Measurements from ENCODE around the gene CBARP.

Gene CBARP

GRCh38 chr19:1275260-1275975 lies 37.6 kb upstream of the CBARP start, which contains the start of gene FAM174C:
Gene FAM174C, plus strand, starts transcription at chr19:1275530. Its CDS starts 20 bp downstream, at chr19:1275550.
- DNase-seq = peak; percentile 96

- DNase-seq = no peak
Measured at GRCh38 chr19:1274852-1275259, 37.1 kb upstream of the CBARP start.

DNA sequence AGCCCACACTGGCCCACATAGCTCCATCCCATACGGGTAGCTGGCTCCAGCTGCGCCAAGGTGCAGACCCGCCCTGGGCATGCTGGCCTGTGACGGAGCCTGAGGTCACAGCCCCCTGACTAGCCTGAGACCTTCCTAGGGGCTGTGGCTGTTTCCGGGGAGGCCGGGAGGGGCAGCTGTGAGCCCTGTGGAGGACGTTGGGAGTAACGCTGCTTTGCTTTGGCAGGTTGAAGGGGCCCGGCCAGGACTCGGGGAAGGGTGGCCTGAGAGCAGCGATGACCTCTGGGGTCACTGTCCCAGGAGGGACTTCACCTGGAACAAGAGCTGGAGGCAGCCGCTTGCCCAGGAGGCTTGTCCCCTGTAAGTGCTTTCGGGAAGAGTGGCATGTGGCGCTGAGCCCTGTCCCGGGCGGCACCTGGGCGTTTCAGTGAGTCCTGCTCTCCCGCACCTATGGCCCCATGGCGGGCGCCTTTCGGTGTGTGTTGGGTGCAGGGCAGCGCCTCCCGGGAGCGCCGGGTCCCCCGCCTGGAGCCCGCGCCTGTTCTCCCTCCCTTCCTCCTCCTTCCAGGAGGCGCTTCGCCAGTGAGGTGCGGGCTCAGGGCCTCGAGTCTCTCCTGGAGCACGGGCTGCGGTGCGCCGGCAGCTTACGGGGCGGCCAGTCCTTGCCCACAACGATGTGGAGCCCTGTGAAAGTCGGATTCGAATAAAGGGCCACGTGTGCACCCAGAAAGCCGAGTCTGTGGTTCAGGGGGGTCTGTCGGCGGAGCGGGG lies 36.5 kb upstream of the CBARP start:
- DNase-seq = no peak

- DNase-seq = no peak
Measured at GRCh38 chr19:1273263-1274041, 35.6 kb upstream of the CBARP start.

DNA sequence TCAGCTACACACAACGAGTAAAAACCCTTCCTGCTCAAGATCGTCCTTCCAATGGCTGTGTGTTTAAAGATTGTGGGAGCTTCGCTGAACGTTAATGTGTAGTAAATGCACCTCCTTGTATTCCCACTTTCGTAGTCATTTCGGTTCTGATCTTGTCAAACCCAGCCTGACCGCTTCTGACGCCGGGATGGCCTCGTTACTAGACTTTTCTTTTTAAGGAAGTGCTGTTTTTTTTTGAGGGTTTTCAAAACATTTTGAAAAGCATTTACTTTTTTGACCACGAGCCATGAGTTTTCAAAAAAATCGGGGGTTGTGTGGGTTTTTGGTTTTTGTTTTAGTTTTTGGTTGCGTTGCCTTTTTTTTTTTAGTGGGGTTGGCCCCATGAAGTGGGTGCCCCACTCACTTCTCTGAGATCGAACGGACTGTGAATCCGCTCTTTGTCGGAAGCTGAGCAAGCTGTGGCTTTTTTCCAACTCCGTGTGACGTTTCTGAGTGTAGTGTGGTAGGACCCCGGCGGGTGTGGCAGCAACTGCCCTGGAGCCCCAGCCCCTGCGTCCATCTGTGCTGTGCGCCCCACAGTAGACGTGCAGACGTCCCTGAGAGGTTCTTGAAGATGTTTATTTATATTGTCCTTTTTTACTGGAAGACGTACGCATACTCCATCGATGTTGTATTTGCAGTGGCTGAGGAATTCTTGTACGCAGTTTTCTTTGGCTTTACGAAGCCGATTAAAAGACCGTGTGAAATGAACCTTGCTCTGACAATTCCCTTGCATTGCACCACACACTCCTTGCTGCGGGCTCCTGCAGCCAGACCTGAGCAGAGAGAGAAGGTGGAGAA lies 34.8 kb upstream of the CBARP start:
- DNase-seq = no peak

- no peak for DNase-seq
Measured at GRCh38 chr19:1271528-1272422, 34.0 kb upstream of the CBARP start.

GRCh38 chr19:1270854-1271527 lies 33.2 kb upstream of the CBARP start:
- no peak for DNase-seq

- DNase-seq = no peak
Measured at GRCh38 chr19:1270213-1270853, 32.5 kb upstream of the CBARP start.

GRCh38 chr19:1269478-1270212 lies 31.8 kb upstream of the CBARP start:
- peak; percentile 75 for DNase-seq

DNA sequence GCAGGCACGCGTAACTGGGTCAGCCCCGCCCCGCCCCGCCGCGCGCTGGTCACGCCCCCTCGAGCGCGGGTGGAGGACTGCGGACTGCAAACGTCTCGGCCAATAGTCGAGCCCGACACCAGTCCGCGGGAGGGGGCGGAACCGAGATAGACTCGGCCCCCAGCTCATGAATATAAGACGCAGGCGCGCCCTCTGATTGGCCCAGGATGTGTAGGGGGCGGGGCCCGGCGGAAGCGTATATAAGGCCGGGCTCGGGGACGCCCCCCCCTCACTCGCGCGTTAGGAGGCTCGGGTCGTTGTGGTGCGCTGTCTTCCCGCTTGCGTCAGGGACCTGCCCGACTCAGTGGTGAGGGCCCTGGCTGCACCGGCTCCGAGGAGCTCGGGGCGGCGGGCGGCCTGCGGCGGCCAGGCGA lies 31.3 kb upstream of the CBARP start, which contains the start of gene CIRBP:
Gene CIRBP (plus strand): TSS at position 268 of the 413 bp plus-strand sequence. CDS start 1,602 bp downstream, outside the sequence.
- DNase-seq = peak; percentile 99

DNA sequence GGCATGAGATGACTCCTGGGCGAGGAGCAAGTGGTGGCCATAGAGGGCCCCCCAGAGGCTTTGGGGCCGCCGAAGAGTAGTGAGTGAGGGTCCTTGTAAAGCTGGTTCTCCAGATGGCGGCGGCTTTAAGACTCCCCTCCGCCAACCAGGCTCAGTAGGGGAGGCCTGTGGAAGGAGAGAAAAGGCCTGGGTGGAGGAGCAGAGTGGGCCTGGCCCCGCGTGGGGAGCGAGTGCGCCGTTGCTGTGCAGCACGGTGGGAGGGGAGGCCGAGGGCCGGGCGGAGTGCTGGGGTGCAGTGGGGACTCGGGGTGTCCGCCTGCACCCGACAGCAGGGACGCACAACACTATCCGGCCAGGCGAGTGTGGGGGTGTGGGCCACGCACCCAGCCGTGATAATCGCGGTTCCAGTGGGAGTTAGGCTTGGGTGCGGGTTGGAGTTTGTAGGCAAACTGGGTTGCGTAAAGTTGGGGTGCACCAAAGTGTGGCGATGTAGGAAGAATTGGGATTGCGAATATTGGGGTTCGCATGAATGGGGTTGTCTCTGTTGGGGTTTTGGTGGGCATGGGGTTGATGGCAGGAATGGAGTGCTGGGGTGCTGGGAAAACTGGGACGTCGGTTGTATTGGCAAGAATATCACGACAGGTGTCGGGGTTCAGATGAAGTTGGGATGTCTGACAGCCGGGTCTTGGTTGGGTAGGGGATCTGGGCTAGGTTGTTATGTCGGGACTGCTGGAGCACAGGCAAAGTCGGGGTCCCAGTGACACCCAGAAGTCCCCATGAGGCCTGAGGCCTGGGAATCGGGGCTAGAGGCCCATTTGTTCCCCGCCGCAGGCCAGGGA lies 30.6 kb upstream of the CBARP start:
- no peak for DNase-seq

GRCh38 chr19:1267477-1268225 lies 29.8 kb upstream of the CBARP start:
- DNase-seq = no peak

- DNase-seq = peak; percentile 62
Measured at GRCh38 chr19:1266916-1267476, 29.2 kb upstream of the CBARP start.

DNA sequence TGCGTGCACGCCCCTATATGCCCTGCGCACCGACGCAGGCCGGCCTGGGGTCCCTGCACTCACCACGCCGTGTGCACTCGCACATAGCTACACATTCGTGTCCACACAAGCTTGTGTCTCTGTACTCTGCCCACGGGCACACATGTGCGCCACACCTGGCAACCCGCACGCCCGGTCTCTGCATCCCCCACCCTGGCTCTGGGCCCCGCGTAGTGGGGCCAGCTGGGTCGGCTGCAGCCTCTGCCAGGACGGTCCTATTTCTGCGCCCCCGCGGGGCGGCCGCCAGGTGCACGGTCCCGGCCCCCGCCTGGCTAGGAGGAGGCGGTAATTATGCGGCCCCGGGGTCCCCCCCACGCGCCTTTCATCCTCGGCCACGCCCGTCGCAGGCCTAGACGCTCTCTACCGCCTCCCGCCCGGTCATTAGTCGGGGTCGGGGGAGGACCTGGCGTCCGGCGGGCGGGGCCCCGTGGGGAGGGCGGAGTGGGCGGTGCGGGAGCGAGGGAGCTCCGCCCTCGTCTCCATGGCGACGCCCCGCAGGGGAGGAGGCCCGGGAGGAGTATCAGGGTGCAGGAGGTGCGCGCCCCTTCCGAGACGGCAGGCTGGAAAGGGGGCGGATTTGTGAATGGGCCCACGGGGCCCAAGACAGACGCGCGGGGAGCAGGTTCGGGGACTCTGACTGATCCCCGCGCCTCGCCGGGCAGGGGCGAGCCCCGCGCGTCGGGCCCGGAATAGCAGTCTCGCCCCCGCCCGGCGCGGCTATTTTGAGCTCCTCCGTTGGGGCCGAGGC lies 28.5 kb upstream of the CBARP start:
- peak; percentile 70 for DNase-seq

DNA sequence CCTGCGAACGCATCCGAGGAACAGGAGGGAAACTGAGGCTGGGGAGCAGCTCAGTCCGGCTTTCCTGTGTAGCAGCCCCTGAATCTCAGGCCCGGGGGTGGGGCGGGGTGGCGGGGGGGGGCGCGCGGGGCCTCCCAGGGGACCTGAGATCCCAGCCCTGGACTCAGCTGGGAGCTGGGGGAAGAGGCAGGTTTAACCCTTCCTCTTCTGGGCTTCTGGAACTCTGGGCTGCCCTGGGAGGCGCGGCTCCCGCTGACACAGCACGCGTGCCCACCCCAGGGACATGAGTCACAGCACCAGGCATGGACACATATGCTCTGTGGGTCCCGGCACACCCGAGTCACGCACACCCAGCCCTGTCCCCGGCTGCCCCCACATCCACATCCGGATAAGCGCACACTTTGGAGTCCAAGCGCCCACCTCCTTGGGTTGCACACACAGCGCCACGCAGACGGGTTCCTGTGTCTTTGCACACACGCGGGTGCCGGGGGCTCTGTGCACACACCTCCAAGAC lies 27.9 kb upstream of the CBARP start:
- no peak for DNase-seq

Data from activated T-cell treated with anti-CD3 and anti-CD28 coated beads for 4 hours (primary cell).